H4 (cell line): ENCODE data around the gene IDH3A. TPM values are rescaled to one million over a fixed set of nuclear protein-coding genes. Genes with fewer than 3 reads are reported as not detected.

Experiments used
- DNase-seq: peaks from one replicate; pipeline ENCODE4 v3.0.0-alpha.2; 2015; ENCODE audit warnings: low spot score
- total RNA-seq: library from RNA; depleted of rRNA; stranded (reverse); fragments of >200 nt; shearing (Covaris generic); gene quantifications from 2 replicates; pipeline ENCODE4 v1.2.3, GENCODE V29; 2014; rRNA removed

IDH3A gene
- total RNA-seq, result 77.3 and 101 TPM in 2 replicates

DNA sequence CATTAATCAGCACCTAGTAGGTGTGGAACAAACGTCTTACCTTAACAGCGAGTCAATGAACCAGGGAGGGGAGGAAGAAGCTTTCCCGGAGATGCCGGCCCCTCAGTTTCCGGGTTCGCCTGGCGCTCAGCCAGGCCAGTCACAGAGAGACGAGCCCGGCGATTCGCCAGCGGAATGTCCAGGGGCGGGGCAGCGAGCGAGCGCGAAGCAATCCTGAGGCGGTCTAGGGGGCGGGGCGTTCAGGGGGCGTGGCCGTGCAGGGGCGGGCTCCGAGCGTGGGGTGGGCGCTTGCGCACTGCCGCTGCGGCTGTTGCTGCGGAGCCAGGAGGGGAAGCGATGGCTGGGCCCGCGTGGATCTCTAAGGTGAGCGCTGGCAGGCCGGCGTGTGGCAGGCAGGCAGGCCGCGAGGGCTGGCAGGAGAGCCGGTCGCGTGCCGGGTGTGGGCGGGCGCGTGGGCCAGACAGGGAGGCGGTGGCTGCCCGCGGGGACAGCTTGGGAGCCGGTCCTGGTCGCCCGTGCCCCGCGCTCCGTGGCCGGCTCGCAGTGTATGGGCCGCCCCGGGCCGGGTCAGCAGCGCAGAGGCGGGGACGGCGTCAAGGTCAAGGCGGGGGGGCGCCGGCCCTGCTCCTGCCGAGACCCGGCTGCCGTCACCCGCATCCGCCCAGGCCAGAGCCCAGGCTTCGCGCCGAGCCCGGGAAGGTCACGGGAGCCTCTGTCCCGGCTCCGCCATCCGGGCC, at the start of gene IDH3A:
IDH3A (plus strand) TSS at position 295 of the 737 bp plus-strand sequence; CDS start at position 337, 42 bp downstream.
- peak; percentile 88 for DNase-seq

DNA sequence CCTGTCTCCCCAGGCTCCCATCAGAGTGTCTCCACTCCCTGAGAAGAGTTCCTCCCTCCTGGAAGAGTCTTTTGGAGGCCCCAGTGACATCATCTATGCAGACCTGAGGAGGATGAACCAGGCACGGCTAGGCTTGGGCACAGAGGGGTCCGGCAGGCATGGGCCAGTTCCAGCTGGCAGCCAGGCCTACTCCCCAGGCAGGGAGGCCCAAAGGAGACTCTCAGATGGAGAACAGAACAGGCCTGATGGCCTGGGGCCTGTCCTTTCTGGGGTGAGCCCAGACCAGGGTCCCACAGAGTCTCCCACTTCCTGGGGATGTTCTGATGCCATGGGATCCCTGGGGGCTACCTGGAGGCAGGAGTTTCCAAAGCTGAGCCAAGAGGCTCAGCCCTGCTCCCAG, 48.3 kb upstream of the IDH3A start:
- no peak for DNase-seq

DNA sequence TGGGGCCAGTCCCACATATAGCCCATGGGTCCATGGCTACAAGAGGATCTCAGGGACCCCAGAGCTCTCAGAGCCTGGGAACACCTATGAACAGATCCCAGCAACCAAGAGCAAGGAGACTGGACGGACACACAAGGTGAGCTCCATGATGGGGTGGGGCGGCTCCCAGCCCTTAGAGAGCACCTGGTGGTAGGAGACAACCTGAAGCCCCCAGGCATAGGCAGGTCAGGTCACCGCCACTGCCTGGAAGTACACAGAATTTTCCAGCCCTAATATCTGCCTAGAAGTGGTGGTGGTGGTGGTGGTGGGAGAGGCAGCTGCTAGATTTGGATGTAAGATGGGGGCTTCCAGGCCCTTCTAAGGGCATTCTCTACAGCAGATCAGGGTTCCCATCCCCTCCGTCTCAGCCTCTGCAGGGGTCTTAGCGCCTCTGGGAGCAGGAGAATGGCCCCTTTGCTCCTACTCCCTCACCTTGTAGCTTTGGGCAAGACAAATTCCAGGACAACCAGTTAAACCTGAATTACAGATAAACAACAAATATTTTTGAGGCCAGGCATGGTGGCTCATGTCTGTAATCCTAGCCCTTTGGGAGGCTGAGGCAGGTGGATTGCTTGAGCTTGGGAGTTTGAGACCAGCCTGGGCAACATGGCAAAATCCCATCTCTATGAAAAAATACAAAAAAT, 47.6 kb upstream of the IDH3A start:
- DNase-seq, result no peak

DNA sequence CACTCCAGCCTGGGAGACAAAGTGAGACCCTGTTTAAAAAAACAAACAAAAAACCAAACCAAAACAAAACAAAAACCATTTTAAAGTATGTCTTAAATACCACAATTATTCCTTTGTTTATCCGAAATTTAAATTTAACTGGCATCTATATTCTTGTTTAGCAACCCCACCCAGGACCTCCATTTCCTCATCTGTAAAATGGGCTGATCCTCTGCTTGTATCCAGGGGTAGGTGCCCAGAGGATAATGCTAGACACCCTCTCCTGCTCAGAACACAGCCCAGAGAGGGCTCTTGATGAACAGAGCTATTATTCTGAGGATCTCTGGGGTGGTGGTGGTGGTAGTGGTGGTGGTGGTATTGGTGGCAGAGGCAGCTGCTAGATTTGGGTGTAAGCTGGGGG, 47.0 kb upstream of the IDH3A start:
- DNase-seq, result no peak

DNA sequence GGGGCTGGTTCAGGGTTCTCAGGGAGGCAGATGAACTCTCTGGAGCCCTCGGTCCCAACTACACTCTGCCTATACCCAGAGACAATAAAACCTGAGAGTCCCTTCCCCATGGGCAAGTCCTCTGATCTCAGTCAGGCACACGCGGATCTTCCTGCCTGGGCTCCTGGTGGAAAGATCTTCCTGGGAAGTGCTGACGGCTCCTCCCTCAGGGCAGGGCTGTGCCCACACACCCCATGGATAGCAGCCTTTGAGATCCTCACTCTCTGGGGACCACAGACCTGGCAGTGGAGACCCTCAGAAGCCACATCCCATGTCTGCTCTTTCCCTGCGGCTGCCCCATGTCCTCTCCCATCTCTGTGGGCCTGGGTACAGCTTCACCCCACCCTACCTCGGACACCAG, 46.4 kb upstream of the IDH3A start:
- DNase-seq, result no peak

DNA sequence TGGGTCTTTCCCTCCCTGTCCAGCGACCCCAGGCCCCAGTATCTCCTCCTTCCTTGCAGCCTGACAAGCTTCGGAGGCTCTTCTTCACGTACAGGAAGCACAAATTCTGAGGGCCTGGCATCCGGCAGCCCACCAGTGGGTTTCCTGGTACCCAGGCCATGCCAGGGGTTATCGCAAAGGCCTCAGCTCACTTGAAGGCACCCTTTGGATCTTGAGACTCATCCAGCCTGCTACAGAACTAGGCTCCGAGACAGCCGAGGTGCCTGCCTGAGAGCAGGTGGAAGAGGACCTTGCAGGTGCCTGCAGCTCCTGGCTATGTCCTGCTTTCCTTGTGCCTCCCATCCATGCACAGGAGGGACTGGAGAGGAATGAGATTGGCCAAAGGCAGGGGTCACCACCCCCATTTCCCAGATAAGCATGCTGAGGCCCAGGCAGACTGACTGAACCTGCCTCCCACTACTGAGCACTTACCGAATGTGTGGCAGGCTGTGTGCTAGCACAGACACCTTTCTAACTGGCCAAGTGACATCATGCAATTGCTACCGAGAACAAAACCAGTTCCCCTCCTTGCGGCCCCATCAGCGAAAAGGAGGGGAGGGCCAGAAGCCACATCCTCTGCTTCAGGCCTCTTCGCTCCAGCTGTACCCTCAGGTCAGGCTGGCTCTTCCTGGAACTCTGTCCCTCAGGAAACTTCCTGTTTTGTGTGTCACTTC, 45.6 kb upstream of the IDH3A start:
- no peak for DNase-seq

DNA sequence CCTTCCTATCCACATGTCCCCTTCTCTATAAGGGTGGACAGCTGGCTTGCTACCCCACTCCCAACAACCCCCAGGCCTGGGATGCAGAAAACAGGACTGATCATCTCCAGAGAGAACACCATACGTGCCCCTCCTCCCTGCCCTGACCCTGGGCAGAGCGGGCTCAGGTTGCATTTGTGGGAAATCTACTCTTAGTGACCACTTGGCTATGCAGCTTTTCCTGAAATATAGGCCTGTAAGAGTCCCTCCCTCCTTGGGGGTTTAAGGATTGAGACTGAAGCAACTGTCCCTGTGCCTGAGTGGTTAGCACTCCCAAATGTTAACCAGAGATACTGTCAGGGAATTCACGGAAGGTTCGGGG, 45.1 kb upstream of the IDH3A start:
- no peak for DNase-seq

DNA sequence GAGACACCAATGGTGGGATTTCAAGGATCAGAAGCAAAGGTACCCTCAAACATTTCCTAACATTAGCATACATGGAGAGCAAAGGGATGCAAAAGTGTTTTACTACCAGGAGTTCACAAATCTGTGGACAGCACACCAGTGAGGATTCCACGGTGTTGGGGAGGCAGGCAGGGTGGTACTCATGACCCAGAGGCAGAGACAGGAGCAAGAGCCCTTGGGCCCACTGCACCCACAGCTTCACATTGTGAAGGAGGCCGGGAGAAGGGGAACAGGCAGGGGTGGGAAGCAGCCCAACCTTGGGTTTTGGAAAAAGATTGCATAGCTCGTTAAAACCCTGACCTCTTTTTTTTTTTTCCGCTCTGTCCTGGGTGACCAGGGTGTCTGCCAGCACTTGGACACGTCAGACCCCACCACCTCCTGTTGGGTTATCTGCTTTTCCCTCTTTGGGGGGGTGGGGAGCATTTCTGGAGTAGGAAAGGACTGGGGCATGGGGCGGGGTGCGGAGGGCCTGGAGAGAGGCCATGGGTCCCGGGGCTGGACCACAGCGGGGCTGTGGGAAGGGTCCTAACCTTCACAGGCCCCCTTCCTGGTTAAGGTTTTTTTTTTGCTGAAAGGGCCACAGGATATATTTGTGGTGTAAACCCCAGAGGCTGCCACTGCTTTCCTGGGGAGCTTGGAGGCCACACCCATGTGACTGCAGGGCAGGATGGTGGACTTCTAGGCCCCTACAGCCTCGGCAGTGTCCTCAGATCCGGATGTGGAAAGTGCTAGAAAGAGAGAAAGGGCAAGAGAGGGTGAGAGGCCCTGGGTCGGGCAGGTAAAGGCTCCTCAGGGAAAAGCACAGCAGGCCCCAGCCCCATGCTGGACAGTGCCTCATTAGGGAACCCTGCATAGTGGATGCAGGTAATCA, 44.3 kb upstream of the IDH3A start:
- DNase-seq, result no peak

DNA sequence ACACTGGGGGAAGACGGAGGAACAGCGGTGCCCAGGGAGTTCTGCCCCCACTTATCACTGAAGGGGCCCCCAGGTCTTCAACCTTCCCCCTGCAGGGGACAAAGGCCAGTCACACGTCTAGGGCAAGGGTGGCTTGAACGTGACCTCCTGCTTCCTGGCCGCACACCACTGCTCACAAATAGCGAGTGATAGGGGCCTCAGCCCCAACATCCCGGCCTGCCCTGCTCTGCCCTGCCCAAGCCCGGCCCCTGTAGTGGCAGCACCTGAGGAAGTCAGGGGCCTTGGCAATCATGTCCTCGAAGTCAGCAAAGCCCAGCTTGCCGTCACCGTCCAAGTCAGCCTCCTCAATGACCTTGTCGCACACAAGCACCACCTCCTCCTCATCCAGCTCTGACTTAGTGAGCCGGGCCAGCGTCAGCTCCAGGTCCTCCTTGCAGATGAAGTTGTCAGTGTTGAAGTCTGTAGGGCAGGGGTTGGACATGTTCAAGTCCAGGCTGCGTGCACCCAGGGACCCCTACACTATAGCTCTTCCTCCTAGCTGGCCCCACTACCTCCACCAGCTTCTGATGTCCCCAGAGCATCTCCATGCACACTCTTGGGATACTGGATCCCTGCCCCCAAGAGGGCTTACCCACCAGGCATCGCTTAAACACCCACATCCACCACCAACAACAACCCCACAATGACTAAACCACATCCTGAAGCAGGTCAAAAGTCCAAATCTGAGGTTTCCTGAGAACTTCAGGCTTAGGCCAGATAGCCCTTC, 43.5 kb upstream of the IDH3A start:
- no peak for DNase-seq

DNA sequence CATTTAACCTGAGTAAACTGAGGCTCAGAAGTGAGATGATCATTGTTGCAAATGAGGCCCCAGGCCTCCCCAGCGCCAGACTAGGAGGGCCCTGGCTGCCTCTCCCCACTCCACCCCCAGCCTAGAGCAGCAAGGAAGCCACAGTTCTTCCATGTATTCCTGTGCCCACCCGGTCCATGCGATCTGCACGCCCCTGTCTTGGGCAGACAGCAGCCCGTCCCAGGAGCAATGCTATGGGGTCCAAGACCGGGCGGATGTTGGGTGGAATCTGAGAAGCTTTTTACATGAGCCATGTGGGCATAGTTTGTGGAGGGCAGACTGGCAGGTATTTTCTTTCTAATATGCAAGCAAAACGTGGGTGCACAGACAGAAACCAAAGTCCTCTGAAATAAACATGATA, 41.7 kb upstream of the IDH3A start:
- DNase-seq, result no peak

DNA sequence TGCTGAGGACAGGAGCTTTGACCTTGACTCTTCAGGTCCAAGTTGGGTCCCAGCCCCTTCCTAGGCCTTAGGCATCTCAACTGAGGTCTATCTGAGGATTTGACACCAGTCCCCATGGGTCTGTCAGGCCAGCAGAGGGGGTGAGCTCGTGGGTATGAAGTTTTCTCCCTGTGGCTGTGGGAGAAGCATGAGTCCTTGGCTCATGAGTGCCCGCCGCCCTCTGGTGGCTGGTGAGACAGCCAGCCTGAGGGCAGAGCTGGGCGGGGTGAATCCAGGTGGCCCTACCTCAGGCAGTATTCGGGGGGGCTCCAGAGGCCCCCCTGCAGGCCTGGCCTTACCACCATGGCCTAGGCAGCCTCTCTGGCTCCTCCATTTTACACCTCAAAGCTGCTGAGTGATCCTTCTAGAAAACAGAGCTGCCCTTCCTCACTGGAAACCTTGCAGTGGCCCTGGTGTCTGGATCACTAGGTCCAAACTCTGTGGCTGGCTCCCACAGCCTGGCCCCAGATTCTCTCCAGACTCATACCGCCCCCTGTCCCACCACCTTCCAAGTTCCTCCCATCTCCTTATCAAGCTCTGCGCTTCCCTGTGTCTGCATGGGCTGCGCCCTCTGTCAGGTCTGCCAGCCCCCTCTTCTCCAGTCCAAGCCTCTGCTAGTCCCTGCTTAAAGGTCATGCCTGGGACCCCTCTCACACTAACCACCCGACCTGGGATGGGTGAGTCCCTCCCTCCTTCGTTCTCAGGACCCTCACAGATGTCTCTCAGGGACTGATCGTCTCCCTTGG, 40.7 kb upstream of the IDH3A start:
- peak; percentile 86 for DNase-seq

DNA sequence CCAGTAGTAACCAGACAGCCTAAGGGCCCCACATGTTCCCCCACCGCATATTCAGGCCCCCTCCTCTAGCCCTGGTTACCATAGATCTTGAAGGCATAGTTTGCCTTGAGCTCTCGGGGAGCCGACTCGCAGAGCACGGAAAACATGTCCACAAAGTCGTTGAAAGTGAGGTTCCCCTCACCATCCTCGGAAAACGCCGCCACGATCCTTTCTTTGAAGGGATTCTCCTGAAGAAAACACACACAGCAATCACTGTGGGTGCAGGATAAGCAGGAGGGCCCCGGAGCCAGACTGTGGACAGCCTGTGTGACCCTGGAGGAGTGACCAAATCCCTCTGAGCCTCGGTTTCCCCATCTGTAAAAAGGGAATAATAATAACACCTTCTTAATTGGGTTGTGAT, 40.0 kb upstream of the IDH3A start:
- no peak for DNase-seq

DNA sequence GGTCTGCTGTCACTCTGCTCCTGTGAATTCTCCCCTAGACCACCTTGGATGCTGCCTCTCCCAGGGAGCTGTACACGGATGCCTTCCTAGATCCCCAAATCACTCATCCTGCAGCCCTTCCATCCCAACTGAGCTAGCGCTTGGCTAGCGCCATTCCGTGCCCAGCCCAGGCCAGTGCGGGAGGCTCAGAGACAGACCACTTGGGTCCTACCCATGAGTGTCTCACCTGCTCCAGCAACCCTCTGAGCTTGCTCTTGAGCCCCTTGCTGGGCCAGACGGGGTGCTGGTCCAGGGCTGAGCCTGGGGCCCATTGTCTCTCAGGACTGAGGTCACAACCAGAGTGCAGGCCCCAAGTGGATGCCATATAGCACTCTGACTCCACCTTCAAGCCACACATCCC, 39.1 kb upstream of the IDH3A start:
- DNase-seq, result no peak

DNA sequence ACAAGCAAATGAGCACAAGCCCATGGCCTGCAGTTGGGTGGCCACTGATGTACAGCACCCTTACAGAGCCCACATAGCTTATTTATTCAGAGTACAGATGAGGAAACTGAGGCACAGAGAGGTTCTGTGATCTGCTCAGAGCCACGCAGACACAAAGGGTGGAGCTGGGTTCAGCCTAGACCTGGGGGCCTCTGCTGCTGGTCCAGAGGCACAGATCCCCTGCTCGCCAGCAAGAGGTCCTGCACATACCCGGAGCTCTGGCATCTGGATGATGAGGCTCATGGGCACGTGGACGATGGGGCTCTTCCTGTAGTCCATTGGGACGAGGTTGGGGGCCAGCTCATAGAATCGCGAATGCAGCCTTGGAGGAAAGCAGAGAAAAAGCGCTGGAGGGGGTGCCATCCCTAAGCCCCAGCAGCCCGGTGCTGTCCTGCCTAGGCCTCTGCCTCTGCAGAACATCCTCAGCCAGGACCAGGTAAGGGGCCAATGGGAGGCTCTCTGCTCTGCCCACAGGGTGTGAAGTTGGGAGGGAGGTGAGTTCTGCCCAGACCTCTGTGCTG, 38.2 kb upstream of the IDH3A start:
- no peak for DNase-seq

DNA sequence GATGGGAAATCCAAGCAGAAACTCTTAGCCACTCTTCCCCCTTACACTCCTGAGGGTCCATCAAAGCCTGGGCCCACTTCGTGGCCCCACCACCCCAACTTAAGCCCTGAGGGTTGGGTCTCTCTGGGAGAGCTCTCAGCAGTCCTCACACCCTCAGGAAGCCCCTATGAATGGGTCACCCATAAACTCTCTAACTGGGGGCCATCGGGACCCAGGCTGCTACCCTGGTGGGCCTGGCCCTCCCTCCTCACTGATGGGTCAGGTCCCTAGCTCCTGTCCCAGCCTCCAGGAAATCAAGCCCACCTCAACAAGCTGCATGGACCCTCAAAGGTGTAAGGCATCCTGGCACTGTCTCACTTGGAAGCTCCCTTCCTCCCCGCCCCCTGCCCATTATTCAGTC, 37.4 kb upstream of the IDH3A start:
- DNase-seq, result no peak

DNA sequence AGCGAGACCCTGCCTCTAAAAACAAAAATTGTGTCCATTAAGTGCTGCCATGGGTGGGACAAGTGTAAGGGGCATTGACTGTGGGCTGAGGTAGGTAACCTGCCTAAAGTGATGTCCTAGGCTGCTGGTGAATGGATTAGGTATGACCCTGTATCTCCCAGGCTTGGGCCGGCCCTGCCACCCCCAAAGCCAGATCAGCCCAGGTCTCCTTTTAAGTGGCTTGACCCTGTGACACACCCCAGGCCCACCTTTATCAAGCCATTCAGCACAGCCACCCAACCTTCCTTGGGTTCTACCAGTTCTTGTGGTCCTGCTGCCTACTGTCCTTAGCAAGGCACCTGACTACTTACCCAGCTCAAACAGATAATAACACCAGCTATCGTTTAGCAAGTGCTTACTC, 36.6 kb upstream of the IDH3A start:
- no peak for DNase-seq

DNA sequence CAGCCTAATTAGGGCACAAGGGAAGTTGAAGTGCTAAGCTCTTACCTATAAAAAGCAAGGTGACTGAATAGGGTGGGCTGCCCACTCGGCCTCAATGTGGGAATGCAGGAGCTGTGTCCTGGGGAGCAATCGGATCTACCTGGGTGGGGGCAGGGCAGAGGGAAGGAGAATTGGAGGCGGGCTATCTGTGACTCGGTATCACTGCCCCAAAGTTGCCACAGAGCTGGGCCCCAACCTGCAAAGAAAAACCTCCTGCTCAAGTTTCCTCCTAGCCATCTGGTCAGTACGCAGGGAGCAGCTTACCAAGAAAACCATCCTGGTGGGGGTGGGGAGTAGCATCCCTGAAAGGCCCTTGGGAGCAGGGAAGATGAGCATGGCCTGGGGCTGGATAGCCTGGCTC, 28.6 kb upstream of the IDH3A start:
- no peak for DNase-seq

DNA sequence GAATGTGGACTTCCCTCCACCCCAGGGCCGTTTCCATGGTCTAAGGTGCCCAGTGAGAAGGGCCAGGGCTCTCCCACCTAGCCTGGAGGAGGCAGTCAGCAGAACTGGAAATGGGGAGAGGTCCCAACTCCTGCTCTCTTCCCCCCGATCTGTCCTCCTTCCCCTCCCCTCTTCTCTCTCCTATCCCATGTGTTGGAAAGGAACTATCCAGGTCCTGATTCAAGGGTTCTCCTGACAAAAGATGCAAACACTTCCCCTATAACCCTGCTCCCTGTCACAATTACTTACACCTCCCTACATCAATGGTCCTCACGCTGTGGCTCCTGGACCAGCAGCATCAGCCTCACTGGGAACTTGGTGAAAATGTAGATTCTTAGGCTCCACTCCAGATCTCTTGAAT, 23.9 kb upstream of the IDH3A start:
- no peak for DNase-seq

DNA sequence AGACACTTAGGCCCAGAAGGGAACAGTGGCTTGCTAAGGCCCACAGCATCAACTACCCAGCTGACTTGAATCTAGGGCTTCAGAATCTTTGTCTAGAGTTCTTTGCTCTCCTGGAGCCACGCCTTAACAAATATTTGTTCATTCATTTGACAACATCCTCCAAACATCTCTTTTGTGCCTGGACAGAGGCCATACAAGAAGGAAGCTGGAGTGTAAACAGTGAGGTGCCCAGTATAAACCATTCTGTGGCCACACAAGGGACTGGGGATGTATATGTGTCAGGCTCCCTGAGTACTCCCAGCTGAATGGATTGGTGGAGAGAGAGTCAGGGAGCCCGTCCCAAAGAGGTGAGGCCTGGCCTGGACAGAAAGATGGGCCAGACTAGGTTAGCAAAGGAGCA, 21.3 kb upstream of the IDH3A start:
- DNase-seq, result peak; percentile 37
